Uterus (tissue), 4 donors: ENCODE results near the gene EXOSC6. TPM values are rescaled to one million over a fixed set of nuclear protein-coding genes. Genes with fewer than 3 reads are reported as not detected.

Source experiments
- DNase-seq, 2 donors: peaks; one replicate each; pipeline ENCODE4 v3.0.0-alpha.2; 2019 to 2020
- H3K27ac ChIP-seq, 2 donors: fragments of 200-600 bp; sonication (generic); 1 replicate in 1 of 2; 2 replicates in 1 of 2; pipeline ENCODE4 v1.5.1; 2016 to 2018
- H3K27me3 ChIP-seq, 2 donors: fragments of 200-600 bp; sonication (generic); one replicate each; pipeline ENCODE4 v1.5.1; 2018 to 2019; ENCODE audit warnings: control low read depth in 1 of 2
- H3K36me3 ChIP-seq, 2 donors: fragments of 200-600 bp; sonication (generic); one replicate each; pipeline ENCODE4 v1.5.1; 2019; ENCODE audit warnings: control low read depth in 1 of 2
- H3K4me1 ChIP-seq, 2 donors: fragments of 200-600 bp; sonication (generic); one replicate each; pipeline ENCODE4 v1.5.1; 2018 to 2019; ENCODE audit warnings: control low read depth in 1 of 2
- H3K4me3 ChIP-seq, 2 donors: fragments of 200-600 bp; sonication (generic); 1 replicate in 1 of 2; 2 replicates in 1 of 2; pipeline ENCODE4 v1.5.1; 2018 to 2019; ENCODE audit warnings: mild to moderate bottlenecking in 1 of 2
- H3K9me3 ChIP-seq, 2 donors: fragments of 200-600 bp; sonication (generic); one replicate each; pipeline ENCODE4 v1.5.1; 2019; ENCODE audit warnings: control low read depth in 1 of 2
- CTCF ChIP-seq, 4 experiments: fragments of 200-600 bp in 2 of 4; fragments of 450-650 bp in 2 of 4; sonication (generic) in 2 of 4; IDR thresholded peaks; one replicate each; pipeline ENCODE4 v1.5.1; 2016 to 2019; ENCODE audit warnings: antibody characterized with exemption in 4 of 4, mild to moderate bottlenecking in 2 of 4, moderate library complexity in 1 of 4
- POLR2A ChIP-seq, 2 donors: fragments of 450-650 bp; IDR thresholded peaks; one replicate each; pipeline ENCODE4 v1.6.1; 2016; ENCODE audit warnings: antibody characterized with exemption in 2 of 2, mild to moderate bottlenecking in 1 of 2, moderate library complexity in 1 of 2
- intact Hi-C: fragments of 100-400 bp; cut with DNase I; formaldehyde crosslinking; loops from one replicate; pipeline ENCODE4 v1.15.1; 2023; ENCODE audit warnings: low total_unique reads
- total RNA-seq, 4 donors: library from RNA; depleted of rRNA in 3 of 4; stranded (reverse); fragments of >200 nt in 3 of 4; gene quantifications; one replicate each; pipeline versions ENCODE4 v1.1.0 to v1.2.4, GENCODE V29; 2014 to 2023
- donor health status: DM: yes; HTN: yes; CAD: no.

The EXOSC6 gene
- total RNA-seq, 4 donors from 2014 or later: 8.8 to 38.0 (median 22.8) TPM

GRCh38 chr16:70258946-70259345, 7.2 kb upstream of the EXOSC6 start:
- H3K36me3 ChIP-seq: no peaks in the 10 kb centered on the region
- intact Hi-C loops: no loop called here
- H3K27me3 ChIP-seq: no peaks in the 10 kb centered on the region
- H3K4me1 ChIP-seq: no peaks in the 10 kb centered on the region
- H3K9me3 ChIP-seq: no peaks in the 10 kb centered on the region
- TF ChIP-seq CTCF (IDR thresholded peaks at IDR 0.05): no peak
- TF ChIP-seq POLR2A (IDR thresholded peaks at IDR 0.05): no peak
- no peak overlapping the region for H3K4me3 ChIP-seq
- no peak overlapping the region for H3K27ac ChIP-seq
- DNase-seq: no peak

GRCh38 chr16:70258065-70258464, 6.3 kb upstream of the EXOSC6 start:
- DNase-seq: no peak
- Histone ChIP-seq H3K36me3 (no peaks in the 10 kb centered on the region), H3K27me3 (no peaks in the 10 kb centered on the region), H3K27ac (no peak overlapping the region), H3K4me3 (no peak overlapping the region), H3K4me1 (no peaks in the 10 kb centered on the region), H3K9me3 (no peaks in the 10 kb centered on the region)
- intact Hi-C loops: no loop called here
- TF ChIP-seq CTCF (IDR thresholded peaks at IDR 0.05): no peak
- no peak for TF ChIP-seq POLR2A (IDR thresholded peaks at IDR 0.05)

GRCh38 chr16:70257391-70257790, 5.7 kb upstream of the EXOSC6 start:
- no peaks in the 10 kb centered on the region for H3K9me3 ChIP-seq
- DNase-seq: no peak
- H3K27me3 ChIP-seq: no peaks in the 10 kb centered on the region
- no peaks in the 10 kb centered on the region for H3K36me3 ChIP-seq
- H3K27ac ChIP-seq: no peak overlapping the region
- TF ChIP-seq POLR2A (IDR thresholded peaks at IDR 0.05) (no peak), CTCF (IDR thresholded peaks at IDR 0.05) (no peak)
- H3K4me1 ChIP-seq: no peaks in the 10 kb centered on the region
- intact Hi-C loops: no loop called here
- no peak overlapping the region for H3K4me3 ChIP-seq

- no peak for TF ChIP-seq POLR2A (IDR thresholded peaks at IDR 0.05)
- TF ChIP-seq CTCF (IDR thresholded peaks at IDR 0.05): no peak
- intact Hi-C loops: no loop called here
- no peaks in the 10 kb centered on the region for H3K9me3 ChIP-seq
- H3K27ac ChIP-seq: no peak overlapping the region
- peaks cover 0 to 6% of the 10 kb centered on the region in 2 donors for H3K4me1 ChIP-seq
- no peak for DNase-seq
- no peak overlapping the region for H3K4me3 ChIP-seq
- no peaks in the 10 kb centered on the region for H3K36me3 ChIP-seq
- H3K27me3 ChIP-seq: no peaks in the 10 kb centered on the region
Measured at GRCh38 chr16:70255574-70255973, 3.8 kb upstream of the EXOSC6 start.

DNA sequence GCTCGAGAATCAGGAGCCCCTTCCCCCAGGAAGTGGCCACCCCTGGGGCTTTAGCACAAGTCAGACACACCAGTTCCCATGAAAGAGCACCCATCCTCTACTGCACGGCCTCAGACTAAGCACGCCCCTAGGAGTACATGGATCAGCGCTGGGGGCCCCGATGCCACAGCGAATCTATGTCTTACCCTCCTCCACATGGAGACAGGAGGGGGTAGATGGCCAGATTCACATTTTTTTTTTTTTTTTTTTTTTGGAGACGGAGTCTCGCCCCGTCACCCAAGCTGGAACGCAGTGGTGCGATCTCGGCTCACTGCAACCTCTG, 3.2 kb upstream of the EXOSC6 start:
- TF ChIP-seq POLR2A (IDR thresholded peaks at IDR 0.05): no peak
- no peak for TF ChIP-seq CTCF (IDR thresholded peaks at IDR 0.05)
- DNase-seq: no peak
- H3K4me3 ChIP-seq: no peak overlapping the region

More for the DNA sequence above, 3.2 kb upstream of the EXOSC6 start:
- Histone ChIP-seq H3K36me3 (no peaks in the 10 kb centered on the region), H3K27ac (no peak overlapping the region), H3K4me1 (peaks cover 6% of the 10 kb centered on the region in 2 donors), H3K9me3 (no peaks in the 10 kb centered on the region), H3K27me3 (no peaks in the 10 kb centered on the region)
- intact Hi-C loops: no loop called here
